Lung microvascular endothelial cell (primary cell): ENCODE results near the gene HUWE1. TPM values are rescaled to one million over a fixed set of nuclear protein-coding genes. Genes with fewer than 3 reads are reported as not detected.
"Not testable (repeated sequence)": the region's sequence is repeated elsewhere in the genome, so short reads cannot be mapped to it uniquely, and the experiment has no call there.

Experiments used
- DNase-seq, 2 donors: peaks; one replicate each; pipeline versions ENCODE4 v3.0.0 to v3.0.0-alpha.2; 2010; ENCODE audit warnings: low read depth in 2 of 2
- total RNA-seq: library from RNA; depleted of rRNA; stranded (reverse); fragments of >200 nt; gene quantifications from 2 replicates; pipeline ENCODE4 v1.2.1, GENCODE V29; 2014

Gene HUWE1
- total RNA-seq, 1 donor from 2014 or later, result 58.1 TPM

DNA sequence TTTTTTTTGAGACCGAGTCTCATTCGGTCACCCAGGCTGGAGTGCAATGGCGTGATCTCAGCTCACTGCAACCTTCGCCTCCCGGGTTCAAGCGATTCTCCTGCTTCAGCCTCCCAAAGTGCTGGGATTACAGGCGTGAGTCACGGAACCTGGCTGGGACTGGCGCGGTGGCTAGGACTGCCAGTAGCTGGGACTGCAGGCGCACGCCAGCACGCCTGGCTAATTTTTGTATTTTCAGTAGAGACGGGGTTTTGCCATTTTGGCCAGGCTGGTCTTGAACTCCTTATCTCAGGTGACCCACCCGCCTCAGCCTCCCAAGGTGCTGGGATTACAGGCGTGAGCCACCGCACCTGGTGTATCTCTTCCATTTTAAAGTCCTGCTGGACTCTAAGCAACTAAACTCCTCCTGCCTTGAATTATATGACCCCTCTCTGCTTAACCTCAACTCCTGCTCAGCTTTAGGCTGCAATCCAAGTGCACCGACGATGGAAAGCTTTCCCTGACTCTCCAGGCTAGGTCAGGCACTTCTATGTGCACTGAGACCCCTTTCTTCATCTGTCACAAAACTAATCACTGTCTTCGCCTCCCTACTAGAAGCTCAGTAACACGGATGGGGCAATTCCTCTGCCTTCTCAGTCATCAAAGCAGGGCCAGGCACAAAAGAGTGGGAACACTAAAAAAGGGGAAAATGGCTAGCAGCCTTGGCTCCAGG, 155.1 kb downstream of the HUWE1 start:
- not testable (repeated sequence) for DNase-seq

- DNase-seq, result no peak
These were observed 159.5 kb downstream of the HUWE1 start for GRCh38 chrX:53526999-53527398.

GRCh38 chrX:53511322-53511721, 175.2 kb downstream of the HUWE1 start:
- no peak for DNase-seq

DNA sequence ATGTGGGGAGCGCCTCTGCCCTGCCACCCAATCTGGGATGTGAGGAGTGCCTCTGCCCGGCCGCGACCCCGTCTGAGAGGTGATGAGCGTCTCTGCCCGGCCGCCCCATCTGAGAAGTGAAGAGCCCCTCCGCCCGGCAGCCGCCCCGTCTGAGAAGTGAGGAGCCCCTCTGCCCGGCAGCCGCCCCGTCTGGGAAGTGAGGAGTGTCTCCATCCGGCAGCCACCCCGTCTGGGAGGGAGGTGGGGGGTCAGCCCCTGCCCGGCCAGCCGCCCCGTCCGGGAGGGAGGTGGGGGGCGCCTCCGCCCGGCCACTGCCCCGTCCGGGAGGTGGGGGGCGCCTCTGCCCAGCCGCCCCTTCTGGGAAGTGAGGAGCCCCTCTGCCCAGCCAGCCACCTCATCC, 182.5 kb downstream of the HUWE1 start:
- DNase-seq, result not testable (repeated sequence)

- no peak for DNase-seq
These were observed 192.1 kb downstream of the HUWE1 start for GRCh38 chrX:53494436-53494835.

- DNase-seq, result no peak
These were observed 200.2 kb downstream of the HUWE1 start for GRCh38 chrX:53486285-53486684.

DNA sequence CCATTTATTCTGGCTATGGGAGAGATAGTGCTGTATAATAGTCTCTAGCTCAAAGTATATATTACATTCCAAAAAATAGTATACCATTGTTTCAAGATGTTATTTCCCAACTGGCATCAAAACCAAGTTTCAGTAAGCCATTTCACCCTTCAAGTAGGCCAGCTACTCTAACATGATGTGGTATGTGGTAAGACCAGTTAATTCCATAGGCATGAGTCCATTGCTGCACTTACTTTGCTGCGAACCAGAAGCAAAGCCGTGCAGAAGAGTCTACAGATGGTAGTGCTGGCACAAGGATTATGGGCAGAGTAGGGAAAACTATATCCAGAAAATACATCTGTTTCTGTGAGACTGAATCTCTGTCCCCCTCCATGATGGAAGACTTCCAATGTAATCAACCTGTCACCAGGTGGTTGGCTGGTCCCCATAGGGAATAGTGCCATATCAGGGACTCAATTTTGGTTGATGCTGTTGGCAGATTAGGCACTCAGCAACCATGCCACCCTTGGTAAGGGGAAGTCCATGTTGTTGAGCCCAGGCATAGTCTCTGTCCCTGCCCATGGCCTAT, 202.6 kb downstream of the HUWE1 start:
- no peak for DNase-seq

DNA sequence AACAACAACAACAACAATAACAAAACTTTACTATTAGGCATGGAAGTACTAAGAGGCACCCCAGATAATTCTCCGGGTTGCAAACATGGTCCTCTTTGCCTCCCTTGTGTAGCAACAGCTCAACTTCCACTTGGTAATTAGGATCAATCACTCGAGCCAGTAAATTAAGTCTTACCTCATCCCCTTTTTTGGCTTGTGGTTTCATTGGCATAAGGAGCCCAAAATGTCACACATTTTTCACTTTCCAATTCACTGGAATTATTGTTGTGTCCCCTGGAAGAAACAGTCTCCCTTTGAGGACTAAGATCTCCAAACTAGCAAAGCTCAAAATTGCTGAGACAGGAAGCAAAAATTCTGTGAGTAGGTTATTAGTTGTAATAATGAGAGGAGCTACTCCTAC, 203.1 kb downstream of the HUWE1 start:
- no peak for DNase-seq
